ENCODE data around the gene PLCB4.
"Not testable (repeated sequence)": the region's sequence is repeated elsewhere in the genome, so short reads cannot be mapped to it uniquely, and the experiment has no call there.

PLCB4 gene

DNA sequence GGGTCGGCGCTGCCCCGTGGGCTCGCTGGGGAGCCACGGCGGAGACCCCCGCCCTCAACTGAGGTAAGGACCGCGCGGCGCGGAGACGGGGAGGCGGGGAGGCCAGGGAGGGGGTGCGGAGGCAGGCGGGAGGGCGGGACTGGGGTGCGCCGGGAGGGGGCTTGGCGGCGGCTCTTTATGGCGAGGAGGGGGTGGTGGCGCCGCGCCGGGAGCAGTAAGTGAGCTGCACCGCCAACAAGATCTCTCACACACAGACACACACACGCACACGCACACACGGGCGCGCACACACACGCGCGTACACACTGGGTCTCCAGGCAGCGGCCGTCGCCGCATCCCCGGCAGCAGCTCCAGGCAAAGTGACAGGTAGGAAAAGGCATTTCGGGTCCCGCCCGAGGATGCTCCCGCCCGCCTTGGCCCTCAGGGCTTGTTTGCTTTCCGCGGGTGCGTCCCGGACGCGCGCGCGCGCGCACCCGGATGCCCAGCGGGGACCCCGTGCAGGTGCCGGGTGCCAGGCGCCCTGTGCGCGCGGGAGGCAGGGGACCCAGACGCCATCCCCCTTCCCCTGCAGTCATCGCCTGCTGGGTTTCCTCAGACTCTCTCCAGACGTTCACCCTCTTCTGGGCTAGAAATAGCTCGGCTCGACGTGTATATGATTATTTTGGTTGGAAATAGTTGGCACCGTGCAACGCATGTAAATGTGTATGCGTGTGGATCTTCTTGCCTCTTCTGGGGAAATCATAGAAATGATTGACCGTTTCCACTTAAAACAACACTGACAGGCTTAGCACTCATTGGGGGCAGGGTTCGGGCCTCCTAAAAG, at the start of gene PLCB4:
PLCB4 (plus strand) TSS at position 247 of the 823 bp plus-strand sequence. CDS start 238,728 bp downstream, outside the sequence.
- DNase-seq: peak; percentile 87 to 94

DNA sequence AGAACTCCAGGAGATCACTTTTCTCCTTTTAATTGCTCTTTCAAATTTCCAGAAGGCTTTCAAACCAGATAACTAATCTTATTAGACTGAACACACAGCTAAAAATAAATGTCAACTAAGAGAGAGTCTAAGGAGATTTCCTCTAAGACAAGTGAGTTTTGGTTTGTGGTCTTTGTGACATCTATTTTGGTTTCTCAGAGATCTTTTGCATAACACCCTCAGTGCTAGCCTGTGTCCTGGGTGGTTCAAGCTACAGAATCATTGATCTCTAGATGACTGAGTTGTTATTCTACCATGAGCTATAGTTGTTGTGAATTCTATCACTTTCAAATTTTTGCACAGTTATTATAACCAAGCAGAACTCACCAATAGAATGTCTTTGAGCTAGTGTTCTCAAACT, 49.1 kb upstream of the PLCB4 start:
- no peak for DNase-seq

- no peak for DNase-seq
Observed at GRCh38 chr20:9021216-9021615, 47.7 kb upstream of the PLCB4 start.

DNA sequence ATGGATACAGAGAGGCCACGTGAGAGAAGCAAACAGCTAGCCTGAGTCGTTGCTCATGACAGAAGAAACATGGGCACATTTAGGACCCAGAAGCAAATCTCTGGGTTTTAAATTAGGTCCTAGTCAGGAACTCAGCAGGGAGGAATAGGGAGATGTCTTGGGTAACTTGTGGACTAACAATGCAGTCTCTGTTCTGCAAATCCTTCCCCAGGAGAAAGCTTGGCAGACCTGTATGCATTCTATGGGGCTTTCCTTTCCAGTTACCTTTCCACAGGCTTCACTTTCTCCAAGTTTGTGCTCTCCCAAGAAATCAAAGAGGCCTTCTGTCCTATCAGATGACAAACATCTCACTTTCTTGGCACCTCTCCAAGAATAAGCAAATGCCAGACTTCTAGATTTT, 47.2 kb upstream of the PLCB4 start:
- DNase-seq: no peak

DNA sequence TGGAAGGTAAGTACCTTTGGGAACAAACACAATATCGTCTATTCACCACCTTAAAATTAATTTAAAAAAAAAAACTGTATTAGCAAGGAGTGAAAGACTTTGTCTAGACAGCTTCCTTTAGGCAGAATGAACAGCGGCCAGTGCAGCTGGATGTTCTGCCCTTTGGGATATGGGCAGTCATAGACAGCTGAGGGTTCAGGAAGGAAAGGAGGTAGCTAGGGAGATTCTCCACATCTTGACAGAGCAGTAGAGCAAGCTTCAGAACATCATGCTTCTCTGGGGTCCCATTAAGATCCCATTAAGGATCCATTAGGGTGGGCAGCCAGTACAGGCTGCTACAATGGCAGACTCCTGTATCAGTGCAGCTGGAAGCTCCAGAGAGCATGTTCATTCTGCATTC, 46.5 kb upstream of the PLCB4 start:
- no peak for DNase-seq

GRCh38 chr20:9024606-9025005, 44.3 kb upstream of the PLCB4 start:
- no peak for DNase-seq

DNA sequence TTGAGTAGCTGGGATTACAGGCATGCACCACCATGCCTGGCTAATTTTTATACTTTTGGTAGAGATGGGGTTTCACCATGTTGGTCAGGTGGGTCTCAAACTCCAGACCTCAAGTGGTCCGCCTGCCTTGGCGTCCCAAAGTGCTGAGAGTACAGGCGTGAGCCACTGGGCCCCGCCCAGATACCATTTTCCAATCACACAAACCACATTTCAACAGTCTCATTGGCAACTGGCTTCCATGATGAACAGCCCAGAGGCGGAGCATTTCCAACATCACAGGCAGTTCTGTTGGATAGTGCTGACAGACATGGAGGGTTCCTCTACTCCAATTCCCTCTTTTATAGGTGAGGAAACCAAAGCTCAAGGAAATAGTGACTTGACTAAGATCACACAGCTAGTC, 43.9 kb upstream of the PLCB4 start:
- no peak for DNase-seq

DNA sequence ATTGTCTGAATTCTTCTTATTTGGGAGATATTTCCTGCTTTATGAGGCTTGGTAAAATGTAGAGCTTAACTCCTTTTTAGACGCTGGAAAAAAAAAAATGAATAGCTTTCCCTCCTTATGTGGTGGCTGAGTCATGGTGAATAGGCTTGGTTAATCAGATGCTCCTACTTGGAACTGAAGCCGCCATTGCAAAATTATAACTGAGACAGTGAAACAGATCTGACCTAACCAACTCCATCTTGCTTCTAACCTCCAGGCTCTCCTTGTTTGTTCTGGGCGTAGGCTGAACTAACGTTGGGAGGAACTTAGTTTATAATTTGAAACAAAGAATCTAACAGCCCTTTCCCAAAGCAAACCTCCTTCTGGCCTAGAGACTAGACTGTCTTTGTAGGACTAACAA, 43.2 kb upstream of the PLCB4 start:
- no peak for DNase-seq

GRCh38 chr20:9027626-9028025, 41.3 kb upstream of the PLCB4 start:
- DNase-seq: no peak

GRCh38 chr20:9028419-9028818, 40.5 kb upstream of the PLCB4 start:
- no peak for DNase-seq

DNA sequence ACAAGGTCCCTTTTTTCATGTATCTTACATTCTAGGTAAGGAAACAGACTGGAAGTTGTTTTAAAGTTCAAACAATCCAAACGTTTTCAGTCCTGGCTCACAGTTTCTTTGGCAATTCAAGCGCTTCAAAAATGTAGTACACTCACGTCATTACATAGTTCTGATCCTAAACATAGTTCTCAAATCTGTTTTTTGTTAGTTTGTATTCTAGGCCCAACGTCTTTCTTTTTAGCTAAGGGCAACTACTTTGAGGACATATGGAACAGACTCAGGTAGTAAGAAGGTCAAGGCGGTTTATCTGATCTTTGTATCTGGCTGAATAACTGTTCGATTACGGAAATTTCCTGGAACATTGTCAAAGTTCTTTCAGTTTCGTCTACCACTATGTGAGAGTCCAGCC, 36.9 kb upstream of the PLCB4 start:
- DNase-seq: no peak

DNA sequence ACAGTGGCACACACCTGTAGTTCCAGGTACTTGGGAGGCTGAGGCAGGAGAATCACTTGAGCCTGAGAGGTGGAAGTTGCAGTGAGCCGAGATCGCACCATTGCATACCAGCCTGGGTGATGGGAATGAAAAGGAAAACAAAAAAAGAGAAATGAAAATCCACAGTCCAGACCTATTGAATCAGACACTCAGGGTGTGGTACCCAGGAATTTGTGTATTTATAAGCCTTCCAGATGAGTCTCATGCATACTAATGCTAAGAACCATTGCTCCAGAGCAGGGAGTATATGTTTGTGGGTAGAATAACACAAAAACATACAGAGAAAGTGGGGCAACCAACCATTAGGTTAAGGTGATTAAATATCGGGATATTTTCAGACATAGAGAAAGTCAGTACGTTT, 36.1 kb upstream of the PLCB4 start:
- no peak for DNase-seq

DNA sequence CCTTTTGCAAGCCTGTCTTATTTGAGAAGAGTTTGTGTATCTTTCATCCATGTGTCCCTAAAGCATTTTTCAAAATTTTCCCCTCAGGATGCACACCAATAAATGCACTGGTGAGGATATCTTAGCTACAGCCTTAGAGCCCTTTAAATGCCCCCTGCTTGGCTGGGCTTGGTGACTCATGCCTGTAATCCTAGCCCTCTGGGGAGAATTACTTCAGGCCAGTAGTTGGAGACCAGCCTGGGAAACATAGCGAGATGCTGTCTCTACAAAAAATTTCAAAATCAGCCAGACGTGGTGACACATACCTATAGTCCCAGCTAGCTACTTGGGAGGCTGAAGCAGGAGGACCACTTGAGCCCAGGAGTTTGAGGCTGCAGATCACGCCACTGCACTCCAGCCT, 33.8 kb upstream of the PLCB4 start:
- no peak for DNase-seq

DNA sequence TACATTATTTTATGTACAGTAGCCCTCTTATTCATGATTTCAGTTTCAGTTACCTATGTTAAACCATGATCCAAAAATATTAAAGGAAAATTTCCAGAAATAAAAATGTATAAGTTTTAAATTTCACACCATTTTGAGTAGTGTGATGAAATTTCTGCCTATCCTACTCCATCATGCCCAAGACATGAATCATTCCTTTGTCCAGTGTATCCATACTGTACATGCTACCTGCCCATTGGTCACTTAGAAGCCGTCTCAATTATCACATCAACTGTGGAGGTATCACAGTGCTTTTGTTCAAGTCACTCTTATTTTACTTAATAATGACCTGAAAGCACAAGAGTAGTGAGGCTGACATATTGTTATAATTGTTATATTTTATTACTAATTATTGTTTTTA, 32.3 kb upstream of the PLCB4 start:
- DNase-seq: no peak

- no peak for DNase-seq
Observed at GRCh38 chr20:9038791-9039535, 29.9 kb upstream of the PLCB4 start.

- DNase-seq: no peak
Observed at GRCh38 chr20:9040863-9041524, 27.9 kb upstream of the PLCB4 start.

GRCh38 chr20:9043364-9043763, 25.5 kb upstream of the PLCB4 start:
- DNase-seq: peak in 1 of 2 experiments; percentile 4

- DNase-seq: not testable (repeated sequence)
Observed at GRCh38 chr20:9047928-9048327, 21.0 kb upstream of the PLCB4 start.

GRCh38 chr20:9051508-9051907, 17.4 kb upstream of the PLCB4 start:
- DNase-seq: no peak

DNA sequence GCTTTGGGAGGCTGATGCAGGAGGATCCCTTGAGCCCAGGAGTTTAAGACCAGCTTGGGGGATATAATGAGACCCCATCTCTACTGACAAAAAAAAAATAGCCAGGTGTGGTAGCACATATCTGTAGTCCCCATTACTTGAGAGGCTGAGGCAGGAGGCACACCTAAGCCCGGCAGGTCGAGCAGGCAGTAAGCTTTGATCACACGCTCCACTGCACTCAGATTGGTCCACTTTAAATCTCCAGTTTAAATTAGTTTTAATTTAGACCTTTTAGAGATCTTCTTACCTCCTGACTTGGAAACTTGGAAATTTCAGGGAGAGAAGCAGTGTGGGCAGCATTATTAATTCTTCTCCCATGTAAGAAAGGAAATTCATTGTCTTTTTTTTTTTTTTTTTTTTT, 16.8 kb upstream of the PLCB4 start:
- DNase-seq: no peak

- DNase-seq: no peak
Observed at GRCh38 chr20:9053108-9053507, 15.8 kb upstream of the PLCB4 start.

DNA sequence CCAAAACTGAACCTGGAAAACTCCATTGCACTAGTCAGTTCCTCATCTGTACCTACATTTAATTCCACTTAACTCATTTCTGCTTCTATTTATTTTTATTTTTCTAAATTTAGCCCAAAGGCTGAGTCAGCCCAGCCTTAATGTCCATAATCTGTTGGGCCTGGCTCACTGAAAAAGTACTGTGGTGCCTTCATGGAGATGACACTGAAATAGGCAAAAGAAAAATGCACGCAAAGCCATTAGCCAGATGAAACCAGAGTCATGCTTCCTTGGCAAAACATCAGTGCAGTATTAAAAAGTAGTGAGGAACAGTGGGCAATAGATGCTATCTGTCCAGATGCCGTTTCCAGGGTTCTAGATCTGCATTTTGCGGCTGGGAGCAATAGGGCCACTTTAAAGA, 14.7 kb upstream of the PLCB4 start:
- no peak for DNase-seq

- no peak for DNase-seq
Observed at GRCh38 chr20:9059931-9060330, 9.0 kb upstream of the PLCB4 start.

GRCh38 chr20:9061434-9061833, 7.5 kb upstream of the PLCB4 start:
- no peak for DNase-seq
